PC-3 (cell line): ENCODE measurements around the gene ATP6V1E1. TPM values are rescaled to one million over a fixed set of nuclear protein-coding genes. Genes with fewer than 3 reads are reported as not detected.

Source experiments
- ATAC-seq: fragments of 200-7000 bp; cut with Tn5 transposase; 2 replicates; pipeline ENCODE4 v1.9.1; 2020; ENCODE audit warnings: mild to moderate bottlenecking, moderate library complexity
- BruUV-seq: library from RNA; stranded (reverse); fragments of 400-500 nt; replicated peaks from 2 replicates; lab custom pipeline; 2021; lab: Mats Ljungman, UMichigan
- CTCF ChIA-PET: fragments of 300-600 bp; sonication (Branson Sonifier 250); formaldehyde crosslinking; loops from one replicate; lab custom pipeline; 2022; ENCODE audit warnings: antibody characterized with exemption; lab: Charles Lee
- POLR2A ChIA-PET: fragments of 300-600 bp; sonication (Branson Sonifier 250); formaldehyde crosslinking; loops from one replicate; lab custom pipeline; 2022; ENCODE audit warnings: antibody characterized with exemption; ENCODE audit not compliant: unreplicated experiment; lab: Charles Lee
- DNase-seq: peaks from one replicate; pipeline ENCODE4 v3.0.0-alpha.2; 2015
- H2AFZ ChIP-seq: fragments of 300-600 bp; sonication (generic); 2 replicates; pipeline ENCODE4 v1.6.0; 2016; ENCODE audit warnings: antibody characterized with exemption, low read length
- H3F3A ChIP-seq: fragments of 300-600 bp; sonication (generic); one replicate; pipeline ENCODE4 v1.6.0; 2017; ENCODE audit warnings: antibody characterized with exemption, low read length, control low read depth, mild to moderate bottlenecking; ENCODE audit not compliant: unreplicated experiment
- H3K27ac ChIP-seq: fragments of 300-600 bp; sonication (generic); 2 replicates; pipeline ENCODE4 v1.5.1; 2016; ENCODE audit warnings: mild to moderate bottlenecking, low read length
- H3K27me3 ChIP-seq: fragments of 300-600 bp; sonication (generic); 2 replicates; pipeline ENCODE4 v1.6.1; 2016; ENCODE audit warnings: low read length, mixed read lengths
- H3K36me3 ChIP-seq: fragments of 300-600 bp; sonication (generic); 2 replicates; pipeline ENCODE4 v1.6.1; 2016; ENCODE audit warnings: low read depth, mixed run types, low read length, mixed read lengths
- H3K4me1 ChIP-seq: fragments of 300-600 bp; sonication (generic); 2 replicates; pipeline ENCODE4 v1.5.1; 2016; ENCODE audit warnings: low read length; ENCODE audit not compliant: insufficient read depth
- H3K4me2 ChIP-seq: fragments of 300-600 bp; sonication (generic); 2 replicates; pipeline ENCODE4 v1.6.0; 2016; ENCODE audit warnings: low read length
- H3K4me3 ChIP-seq: fragments of 300-600 bp; sonication (generic); 2 replicates; pipeline ENCODE4 v1.5.1; 2016; ENCODE audit warnings: mild to moderate bottlenecking, low read length, mixed read lengths
- H3K79me2 ChIP-seq: fragments of 300-600 bp; sonication (generic); 2 replicates; pipeline ENCODE4 v1.6.1; 2017; ENCODE audit warnings: low read length, mixed read lengths
- H3K9ac ChIP-seq: fragments of 300-600 bp; sonication (generic); 2 replicates; pipeline ENCODE4 v1.6.0; 2016; ENCODE audit warnings: mild to moderate bottlenecking, low read length
- H3K9me2 ChIP-seq: fragments of 300-600 bp; sonication (generic); replicated peaks from 2 replicates; pipeline ENCODE4 v1.6.1; 2016; ENCODE audit warnings: mixed run types, low read length, mixed read lengths
- H3K9me3 ChIP-seq: fragments of 300-600 bp; sonication (generic); 2 replicates; pipeline ENCODE4 v1.6.1; 2016; ENCODE audit warnings: low read length, mixed read lengths
- H4K20me1 ChIP-seq: fragments of 300-600 bp; sonication (generic); 2 replicates; pipeline ENCODE4 v1.6.1; 2016; ENCODE audit warnings: low read length, mixed read lengths
- CTCF ChIP-seq: fragments of 300-600 bp; sonication (generic); conservative IDR thresholded peaks from 2 replicates; pipeline ENCODE4 v1.5.1; 2017; ENCODE audit warnings: antibody characterized with exemption, low read depth, mild to moderate bottlenecking, low read length
- EZH2 ChIP-seq: fragments of 300-600 bp; sonication (generic); IDR thresholded peaks from one replicate; pipeline ENCODE4 v1.6.1; 2017; ENCODE audit warnings: antibody characterized with exemption, mild to moderate bottlenecking, low read length; ENCODE audit not compliant: unreplicated experiment
- EZH2phosphoT487 ChIP-seq: fragments of 300-600 bp; sonication (generic); IDR thresholded peaks from 2 replicates; pipeline ENCODE4 v1.6.1; 2018; ENCODE audit warnings: mild to moderate bottlenecking, antibody characterized with exemption, low read length, borderline replicate concordance
- intact Hi-C: fragments of 100-400 bp; cut with micrococcal nuclease; formaldehyde crosslinking; loops from 2 replicates; pipeline ENCODE4 v1.9.0; 2023
- total RNA-seq: library from RNA; depleted of rRNA; stranded (reverse); fragments of >200 nt; gene quantifications from 2 replicates; pipeline ENCODE4 v1.2.3, GENCODE V29; 2014

Gene ATP6V1E1
- total RNA-seq, 1 experiment from 2014 or later: 89.9 TPM

DNA sequence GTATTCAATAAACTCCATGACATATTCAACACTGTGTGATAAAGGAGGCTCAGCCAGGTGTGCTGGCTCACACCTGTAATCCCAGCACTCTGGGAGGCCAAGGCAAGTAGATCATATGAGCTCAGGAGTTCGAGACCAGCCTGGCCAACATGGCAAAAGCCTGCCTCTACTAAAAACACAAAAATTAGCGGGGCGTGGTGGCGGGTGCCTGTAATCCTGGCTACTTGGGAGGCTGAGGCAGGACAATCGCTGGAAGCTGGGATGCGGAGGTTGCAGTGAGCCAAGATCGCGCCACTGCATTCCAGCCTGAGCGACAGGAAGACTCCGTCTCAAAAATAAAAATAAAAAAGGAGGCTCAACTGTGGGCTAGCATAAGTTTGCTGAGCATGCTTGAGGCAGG, 69.4 kb downstream of the ATP6V1E1 start:
- Histone ChIP-seq H3K79me2 (no peaks in the 10 kb centered on the region), H3K27ac (no peak overlapping the region), H3K4me1 (no peaks in the 10 kb centered on the region), H3K9ac (no peak overlapping the region), H3K4me2 (peak overlapping the region; percentile 79; the same call in 1 of the 2 replicates), H3F3A (no peaks in the 10 kb centered on the region), H3K4me3 (peak overlapping the region; percentile 60; the same call in 1 of the 2 replicates), H4K20me1 (no peaks in the 10 kb centered on the region), H3K27me3 (no peaks in the 10 kb centered on the region), H3K36me3 (no peaks in the 10 kb centered on the region), H3K9me2 (no peaks in the 10 kb centered on the region), H2AFZ (peak overlapping the region; percentile 65), H3K9me3 (no peaks in the 10 kb centered on the region)
- no peak for TF ChIP-seq EZH2phosphoT487
- TF ChIP-seq EZH2: no peak
- TF ChIP-seq CTCF: no peak
- DNase-seq (no peak), ATAC-seq (no peak)
- CTCF ChIA-PET: interaction anchor here (0.6 to 1.4 kb wide), 12 partner anchors 11 to 228 kb away, joined by 3 to 11 read pairs (median 4); no protein-coding TSS in a partner anchor
- no TSS peak for BruUV-seq
- intact Hi-C loops: no loop called here
- POLR2A ChIA-PET: interaction anchor here (0.6 kb wide), 2 partner anchors 57 to 539 kb away, joined by 7 to 8 read pairs; no protein-coding TSS in a partner anchor

DNA sequence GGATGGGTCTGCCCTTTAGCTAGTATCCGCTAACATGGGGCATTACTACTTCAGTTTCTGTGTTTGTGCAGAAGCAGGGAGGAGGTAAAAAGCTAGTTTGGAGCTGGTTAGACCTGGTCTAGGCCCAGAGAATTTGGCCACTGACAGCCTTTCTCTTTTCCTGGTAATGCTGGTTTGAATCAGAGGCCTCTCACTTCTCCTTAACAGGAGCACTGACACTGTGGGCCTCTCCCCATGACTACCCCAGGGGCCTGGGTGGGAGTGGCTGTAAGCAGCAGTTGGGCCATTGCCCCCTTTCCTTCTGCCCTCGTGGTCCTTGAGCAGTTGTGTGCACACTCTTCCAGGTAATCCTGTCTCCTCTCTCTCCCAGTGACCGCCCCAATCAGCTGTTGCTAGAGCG, 73.7 kb downstream of the ATP6V1E1 start:
- ChIA-PET CTCF (no interaction called here), POLR2A (no interaction called here)
- H3K4me1 ChIP-seq: no peaks in the 10 kb centered on the region
- no peaks in the 10 kb centered on the region for H3K9me3 ChIP-seq
- H3K4me2 ChIP-seq: no peak overlapping the region
- H3K4me3 ChIP-seq: no peak overlapping the region
- H3F3A ChIP-seq: no peaks in the 10 kb centered on the region
- no peaks in the 10 kb centered on the region for H3K9me2 ChIP-seq
- no peaks in the 10 kb centered on the region for H3K36me3 ChIP-seq
- no TSS peak for BruUV-seq
- intact Hi-C loops: no loop called here
- ATAC-seq (no peak), DNase-seq (no peak)
- H3K27me3 ChIP-seq: no peaks in the 10 kb centered on the region
- H2AFZ ChIP-seq: no peak overlapping the region
- H4K20me1 ChIP-seq: no peaks in the 10 kb centered on the region
- TF ChIP-seq CTCF: no peak
- TF ChIP-seq EZH2phosphoT487: no peak
- TF ChIP-seq EZH2: no peak
- H3K79me2 ChIP-seq: no peaks in the 10 kb centered on the region
- H3K27ac ChIP-seq: no peak overlapping the region
- H3K9ac ChIP-seq: no peak overlapping the region

GRCh38 chr22:17552737-17553136, 75.8 kb downstream of the ATP6V1E1 start:
- Histone ChIP-seq H3K27me3 (no peaks in the 10 kb centered on the region), H3K9me3 (no peaks in the 10 kb centered on the region), H3K4me2 (no peak overlapping the region), H4K20me1 (no peaks in the 10 kb centered on the region), H3F3A (no peaks in the 10 kb centered on the region), H2AFZ (no peak overlapping the region), H3K9me2 (no peaks in the 10 kb centered on the region), H3K4me3 (no peak overlapping the region), H3K79me2 (no peaks in the 10 kb centered on the region), H3K4me1 (no peaks in the 10 kb centered on the region), H3K27ac (no peak overlapping the region), H3K9ac (no peak overlapping the region), H3K36me3 (no peaks in the 10 kb centered on the region)
- CTCF ChIA-PET: interaction anchor here (0.6 kb wide), 1 partner anchor 508 kb away, joined by 7 read pairs; no protein-coding TSS in a partner anchor
- intact Hi-C loops: no loop called here
- DNase-seq (no peak), ATAC-seq (no peak)
- no TSS peak for BruUV-seq
- no peak for TF ChIP-seq EZH2
- no peak for TF ChIP-seq CTCF
- no peak for TF ChIP-seq EZH2phosphoT487
- POLR2A ChIA-PET: no interaction called here
